Colonic mucosa (tissue), 4 donors: ENCODE data around the gene TRABD2B. TPM values are rescaled to one million over a fixed set of nuclear protein-coding genes. Genes with fewer than 3 reads are reported as not detected.

Experiments
- DNase-seq: peaks from one replicate; pipeline ENCODE4 v3.0.0-alpha.2; 2020
- H3K27ac ChIP-seq: fragments of 200-600 bp; one replicate; pipeline ENCODE4 v1.8.0; 2021
- H3K27me3 ChIP-seq: fragments of 200-600 bp; one replicate; pipeline ENCODE4 v1.8.0; 2021
- H3K36me3 ChIP-seq: fragments of 200-600 bp; one replicate; pipeline ENCODE4 v1.8.0; 2021
- H3K4me1 ChIP-seq: fragments of 200-600 bp; one replicate; pipeline ENCODE4 v1.8.0; 2021; ENCODE audit warnings: mild to moderate bottlenecking
- H3K4me3 ChIP-seq: fragments of 200-600 bp; one replicate; pipeline ENCODE4 v1.8.0; 2021
- H3K9ac ChIP-seq, 2 donors: one replicate each; pipeline ENCODE4 v1.7.0; 2013; ENCODE audit warnings: control low read depth in 2 of 2, low read depth in 2 of 2, low read length in 2 of 2
- H3K9me3 ChIP-seq: fragments of 200-600 bp; one replicate; pipeline ENCODE4 v1.8.0; 2021
- intact Hi-C: fragments of 100-400 bp; cut with DNase I; formaldehyde crosslinking; loops from one replicate; pipeline ENCODE4 v1.14.1; 2022
- total RNA-seq, 2 donors: library from RNA; stranded (reverse); fragmentation: NEBNext Ultra II Directional in 1 of 2; extraction: Animal tissue kit (Norgen Biotek cat#: 25700) in 1 of 2; gene quantifications; one replicate each; pipeline ENCODE4 v1.2.1, GENCODE V29; 2021
- TF ChIP-seq, protein P1 (sequence below): fragments of 200-600 bp; IDR thresholded peaks from one replicate; pipeline ENCODE4 v1.8.0; 2022; ENCODE audit warnings: antibody characterized with exemption, mild to moderate bottlenecking
- donor health status: healthy.
- donor health status: DM: no; HTN: no; CAD: no.
- donor health status: DM: no; HTN: no; CAD: no.

TRABD2B gene
- total RNA-seq, 2 donors from 2014 or later, result 0.42 to 0.77 TPM

DNA sequence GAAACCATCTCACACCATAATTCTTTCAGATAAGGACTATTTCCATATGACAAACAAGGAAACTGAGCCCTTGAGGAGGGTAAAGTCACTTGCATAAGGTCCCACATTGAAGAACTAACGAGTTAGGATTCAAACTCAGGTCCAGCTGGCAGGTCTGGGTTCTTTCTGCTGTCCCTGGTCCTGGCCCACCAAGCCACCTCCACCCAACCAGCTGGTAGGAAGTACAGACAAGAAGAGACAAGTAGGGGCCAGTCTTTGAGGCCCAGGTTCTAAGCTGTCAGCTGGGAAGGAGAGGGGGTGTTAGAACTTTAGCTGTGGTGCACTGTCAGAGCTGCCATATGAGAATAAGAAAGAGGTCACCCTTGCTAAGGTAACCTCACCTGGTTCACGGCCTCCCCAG lies 188.6 kb downstream of the TRABD2B start:
- no peaks in the 10 kb centered on the region for H3K27me3 ChIP-seq
- H3K27ac ChIP-seq, result peak overlapping the region; percentile 11
- H3K9ac ChIP-seq, result no peak overlapping the region
- intact Hi-C loops, result no loop called here
- H3K9me3 ChIP-seq, result no peaks in the 10 kb centered on the region
- H3K4me1 ChIP-seq, result no peaks in the 10 kb centered on the region
- TF ChIP-seq, protein P1, sequence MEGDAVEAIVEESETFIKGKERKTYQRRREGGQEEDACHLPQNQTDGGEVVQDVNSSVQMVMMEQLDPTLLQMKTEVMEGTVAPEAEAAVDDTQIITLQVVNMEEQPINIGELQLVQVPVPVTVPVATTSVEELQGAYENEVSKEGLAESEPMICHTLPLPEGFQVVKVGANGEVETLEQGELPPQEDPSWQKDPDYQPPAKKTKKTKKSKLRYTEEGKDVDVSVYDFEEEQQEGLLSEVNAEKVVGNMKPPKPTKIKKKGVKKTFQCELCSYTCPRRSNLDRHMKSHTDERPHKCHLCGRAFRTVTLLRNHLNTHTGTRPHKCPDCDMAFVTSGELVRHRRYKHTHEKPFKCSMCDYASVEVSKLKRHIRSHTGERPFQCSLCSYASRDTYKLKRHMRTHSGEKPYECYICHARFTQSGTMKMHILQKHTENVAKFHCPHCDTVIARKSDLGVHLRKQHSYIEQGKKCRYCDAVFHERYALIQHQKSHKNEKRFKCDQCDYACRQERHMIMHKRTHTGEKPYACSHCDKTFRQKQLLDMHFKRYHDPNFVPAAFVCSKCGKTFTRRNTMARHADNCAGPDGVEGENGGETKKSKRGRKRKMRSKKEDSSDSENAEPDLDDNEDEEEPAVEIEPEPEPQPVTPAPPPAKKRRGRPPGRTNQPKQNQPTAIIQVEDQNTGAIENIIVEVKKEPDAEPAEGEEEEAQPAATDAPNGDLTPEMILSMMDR, result no peak
- H3K36me3 ChIP-seq, result no peaks in the 10 kb centered on the region
- DNase-seq, result no peak
- H3K4me3 ChIP-seq, result no peak overlapping the region

DNA sequence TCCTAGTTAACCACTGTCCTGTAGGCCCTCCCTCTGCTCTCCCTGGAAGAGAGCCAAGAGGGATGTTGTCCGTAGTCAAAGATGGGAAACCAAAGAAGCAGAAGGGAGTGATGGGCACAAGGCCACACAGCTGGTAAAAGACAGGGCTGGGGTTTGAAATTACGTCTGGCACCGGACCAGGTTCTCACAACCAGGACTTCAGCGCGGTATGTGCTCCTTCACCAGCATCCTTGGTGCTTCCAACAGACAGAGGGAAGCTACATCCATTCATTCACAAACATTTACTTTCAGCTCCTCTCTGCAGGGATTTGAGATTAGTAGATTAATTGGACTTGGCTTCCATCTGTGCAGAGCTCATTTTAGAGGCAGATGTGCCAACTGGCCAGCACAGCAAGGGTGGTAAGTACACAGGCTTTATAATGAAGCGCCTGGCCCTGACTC lies 191.2 kb downstream of the TRABD2B start:
- no peaks in the 10 kb centered on the region for H3K9me3 ChIP-seq

DNA sequence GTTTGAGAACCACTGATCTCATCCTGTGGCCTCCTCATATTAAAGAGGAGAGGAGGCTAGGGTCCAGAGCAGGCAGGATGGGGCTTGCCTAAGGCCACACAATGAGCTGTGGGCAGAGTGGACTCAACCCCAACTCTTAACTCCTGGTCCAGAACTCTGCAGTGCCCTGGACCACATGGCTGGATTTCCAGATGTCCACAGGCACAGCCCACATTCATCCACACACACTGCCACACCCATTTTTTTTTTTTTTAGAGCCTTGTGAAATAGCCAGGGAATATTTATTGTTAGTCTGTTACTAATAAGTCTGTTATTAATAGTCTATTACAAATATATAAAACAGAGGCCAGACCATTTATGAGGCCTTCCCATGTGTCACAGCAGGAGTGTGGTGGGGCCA lies 192.2 kb downstream of the TRABD2B start:
- no peak overlapping the region for H3K27ac ChIP-seq
- H3K27me3 ChIP-seq, result no peaks in the 10 kb centered on the region
- H3K9me3 ChIP-seq, result no peaks in the 10 kb centered on the region
- H3K4me1 ChIP-seq, result no peaks in the 10 kb centered on the region
- TF ChIP-seq, protein P1, result no peak
- no peak overlapping the region for H3K9ac ChIP-seq
- H3K36me3 ChIP-seq, result no peaks in the 10 kb centered on the region
- no peak overlapping the region for H3K4me3 ChIP-seq
- intact Hi-C loops, result no loop called here
- DNase-seq, result no peak

More for the DNA sequence above, 191.2 kb downstream of the TRABD2B start:
- Histone ChIP-seq H3K4me3 (no peak overlapping the region), H3K27me3 (no peaks in the 10 kb centered on the region), H3K4me1 (no peaks in the 10 kb centered on the region), H3K9ac (no peak overlapping the region), H3K36me3 (no peaks in the 10 kb centered on the region), H3K27ac (no peak overlapping the region)
- intact Hi-C loops, result no loop called here
- TF ChIP-seq, protein P1, result no peak
- no peak for DNase-seq

DNA sequence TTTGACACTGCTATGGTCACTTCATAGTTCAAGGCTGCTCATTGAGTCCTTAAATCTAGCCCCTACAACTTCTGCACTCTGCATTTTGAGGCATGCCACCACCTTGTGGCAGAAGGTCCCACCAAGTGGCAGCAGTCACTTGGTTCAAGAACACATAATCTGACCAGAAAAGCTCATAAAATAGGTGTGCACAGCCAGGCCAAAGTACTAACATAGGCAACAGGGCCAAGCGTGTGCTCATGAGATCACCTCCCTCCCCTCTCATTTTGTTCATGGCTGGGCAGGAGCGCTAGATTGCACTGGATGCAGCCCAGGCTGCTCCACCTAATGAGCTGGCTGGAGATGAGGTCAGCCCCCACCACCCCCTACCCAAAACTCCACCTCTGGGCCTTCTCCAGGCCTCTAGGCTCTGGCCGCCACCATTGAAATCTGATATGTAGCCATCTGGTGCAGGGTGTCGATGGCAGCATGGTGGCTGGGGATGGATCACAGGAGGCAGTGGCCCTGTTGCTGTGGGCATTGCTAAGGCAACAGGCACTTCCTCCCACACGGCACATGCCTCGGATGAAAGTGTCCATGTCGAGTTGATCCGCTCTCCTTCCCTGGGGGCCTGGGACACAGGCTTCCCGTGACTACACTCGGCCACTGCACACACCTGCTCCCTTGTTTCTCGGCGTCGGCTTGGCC lies 193.2 kb downstream of the TRABD2B start:
- Histone ChIP-seq H3K9ac (no peak overlapping the region), H3K4me1 (no peaks in the 10 kb centered on the region)
- TF ChIP-seq, protein P1, result no peak

DNA sequence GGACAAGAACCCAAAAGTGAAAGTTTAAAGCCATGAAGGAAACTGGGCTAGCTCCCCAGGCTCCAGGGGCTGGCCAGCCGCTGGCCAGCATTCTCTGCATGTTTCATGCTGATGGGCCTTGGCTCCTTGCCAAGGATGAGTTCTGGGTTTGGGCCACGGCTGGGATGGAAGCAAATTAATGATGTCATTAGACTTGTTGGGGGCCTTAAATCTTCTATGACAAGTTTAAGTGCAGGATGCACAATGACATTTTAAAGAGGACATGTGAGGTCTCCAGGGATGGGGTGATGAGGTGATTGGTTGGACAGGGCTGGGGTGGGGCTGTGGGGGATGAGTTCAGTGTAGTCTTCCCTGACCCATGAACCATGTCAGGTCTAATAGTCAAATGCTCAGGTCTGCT lies 199.6 kb downstream of the TRABD2B start:
- no peaks in the 10 kb centered on the region for H3K9me3 ChIP-seq
- H3K27ac ChIP-seq, result no peak overlapping the region
- no peaks in the 10 kb centered on the region for H3K36me3 ChIP-seq
- no peaks in the 10 kb centered on the region for H3K27me3 ChIP-seq
- no peak for DNase-seq
- intact Hi-C loops, result no loop called here
- H3K4me3 ChIP-seq, result no peak overlapping the region
- no peak overlapping the region for H3K9ac ChIP-seq
- no peaks in the 10 kb centered on the region for H3K4me1 ChIP-seq
- TF ChIP-seq, protein P1, result no peak

More for the DNA sequence above, 193.2 kb downstream of the TRABD2B start:
- Histone ChIP-seq H3K27ac (no peak overlapping the region), H3K27me3 (no peaks in the 10 kb centered on the region), H3K9me3 (no peaks in the 10 kb centered on the region), H3K4me3 (no peak overlapping the region), H3K36me3 (no peaks in the 10 kb centered on the region)
- DNase-seq, result no peak
- intact Hi-C loops, result no loop called here
